ENCODE measurements around the gene TTC9.
"Not testable (repeated sequence)": the region's sequence is repeated elsewhere in the genome, so short reads cannot be mapped to it uniquely, and the experiment has no call there.

TTC9 gene

DNA sequence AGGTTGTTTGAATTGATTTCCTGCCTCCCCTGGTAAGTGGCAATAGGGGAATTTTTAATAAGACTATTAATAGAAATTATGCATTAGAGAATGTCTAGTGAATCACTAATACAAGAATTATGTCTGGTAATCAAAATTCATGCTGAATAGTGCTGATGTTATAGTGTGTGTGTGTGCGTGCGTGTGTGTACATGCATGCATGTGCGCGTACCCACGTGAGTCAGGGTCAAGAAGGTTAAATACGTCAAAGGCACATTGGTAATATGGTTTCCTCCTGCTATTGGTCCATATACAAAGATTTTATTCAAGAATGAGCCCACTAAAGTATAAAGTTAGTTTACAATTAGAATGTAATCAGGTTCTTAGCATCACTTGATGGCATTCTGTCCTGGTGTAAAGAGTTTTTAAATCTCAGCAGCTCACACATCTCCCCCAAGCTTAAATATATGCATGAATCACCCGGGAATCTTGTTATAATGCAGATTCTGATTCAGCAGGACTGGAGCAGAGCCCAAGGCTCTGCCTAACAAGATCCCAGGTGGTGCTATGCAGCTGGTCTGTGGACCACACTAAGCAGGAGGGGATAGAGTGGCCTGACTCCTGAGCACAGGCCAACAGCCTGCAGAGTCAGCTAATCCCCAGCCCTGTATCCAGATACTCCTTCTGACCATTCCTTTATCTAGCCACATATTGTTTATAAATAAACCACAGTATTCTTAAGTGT is 43.9 kb downstream of the TTC9 start:
- no peak for DNase-seq

DNA sequence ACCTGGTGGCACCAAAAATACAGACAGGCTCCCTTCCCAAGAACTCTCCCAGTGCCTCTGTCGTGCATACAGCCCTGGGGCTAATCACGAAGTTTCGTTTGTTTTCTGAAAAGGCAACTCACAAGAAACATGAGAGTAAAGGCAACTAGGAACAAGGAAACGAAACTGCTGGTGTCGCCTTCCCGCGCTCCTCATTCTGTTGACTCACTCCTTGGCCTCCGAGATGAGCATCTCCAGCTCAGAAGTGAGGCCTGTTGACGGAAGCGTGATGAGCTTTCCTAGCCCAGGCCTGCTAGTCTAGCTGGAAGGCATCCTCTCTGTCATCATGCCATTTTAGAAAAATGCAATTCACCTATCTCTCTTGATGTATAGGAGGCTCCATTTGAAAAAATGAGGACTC is 50.5 kb downstream of the TTC9 start:
- DNase-seq = no peak

DNA sequence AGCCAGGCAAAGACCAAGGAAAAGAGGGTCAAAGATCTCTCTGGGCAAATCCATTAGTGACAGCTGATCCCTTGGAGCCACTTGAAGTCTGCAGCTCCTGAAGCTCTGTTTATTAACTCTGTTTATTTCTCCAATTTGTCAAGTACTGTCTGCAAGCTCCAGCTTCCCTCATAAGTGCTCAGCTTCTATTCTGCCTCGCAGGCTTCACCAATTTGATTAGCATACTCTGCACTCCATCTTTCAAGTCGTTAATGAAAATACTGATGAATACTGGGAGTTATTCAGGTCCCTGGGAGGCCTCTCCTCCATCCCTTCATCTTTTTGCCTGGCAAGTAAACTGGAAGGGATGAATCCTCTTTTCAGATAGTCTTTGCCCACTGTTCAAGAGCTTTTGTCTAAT is 54.3 kb downstream of the TTC9 start:
- no peak for DNase-seq

DNA sequence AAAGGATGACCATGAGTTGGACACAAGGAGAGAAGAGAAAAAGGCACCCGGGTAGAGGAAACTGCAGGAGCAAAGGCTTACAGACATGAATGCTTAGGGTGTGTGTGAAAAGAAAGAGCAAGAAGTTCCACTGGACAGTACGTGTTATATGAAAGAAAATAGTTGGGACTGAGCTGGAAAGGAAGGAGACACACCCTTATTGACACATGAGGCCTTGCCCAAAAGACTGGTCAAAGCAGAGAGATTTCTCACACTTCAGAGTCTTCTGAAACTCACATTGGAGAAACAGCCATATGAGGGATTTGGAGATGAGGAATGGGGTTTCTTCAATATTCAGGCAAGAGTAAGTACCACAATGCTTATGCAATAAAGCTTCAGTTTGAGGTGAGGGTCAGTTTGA is 56.0 kb downstream of the TTC9 start:
- DNase-seq = no peak

DNA sequence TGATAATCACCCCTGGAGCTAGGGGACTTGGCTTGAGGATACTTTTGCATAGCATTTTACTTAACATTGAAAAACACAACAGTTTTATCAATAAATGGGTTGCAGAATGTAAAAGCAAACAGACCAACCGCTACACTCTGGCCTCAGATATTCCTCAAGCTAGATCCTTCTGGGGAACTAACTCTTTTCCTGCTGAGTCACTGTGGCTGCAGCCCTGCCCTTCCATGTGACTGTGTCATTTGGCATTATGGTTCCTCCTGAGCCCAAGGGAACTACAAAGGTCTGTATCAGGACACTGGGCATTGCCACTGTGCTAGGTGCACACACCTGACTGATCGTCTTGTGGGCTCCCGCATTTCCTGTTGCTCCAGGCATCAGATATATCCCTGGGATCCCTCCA is 56.6 kb downstream of the TTC9 start:
- DNase-seq = no peak

DNA sequence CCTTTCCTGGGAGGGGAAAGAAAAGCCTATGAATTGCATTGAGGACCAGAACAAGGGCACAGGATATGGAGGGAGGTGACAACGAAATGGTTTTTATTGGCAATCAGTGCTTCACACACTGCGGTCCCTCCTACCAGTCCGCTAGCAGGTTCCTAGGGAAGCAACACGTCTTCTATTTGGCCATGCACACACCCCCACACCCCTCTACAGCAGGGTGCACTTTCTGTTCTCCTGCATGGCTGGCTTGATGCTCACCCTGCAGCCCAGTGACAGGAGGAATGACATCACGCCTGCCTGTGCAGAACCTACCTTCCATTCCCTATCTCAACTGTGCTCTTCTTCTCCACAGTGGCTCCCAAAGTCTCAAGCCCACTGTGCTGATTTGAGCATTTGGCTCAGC is 57.9 kb downstream of the TTC9 start:
- DNase-seq = no peak

DNA sequence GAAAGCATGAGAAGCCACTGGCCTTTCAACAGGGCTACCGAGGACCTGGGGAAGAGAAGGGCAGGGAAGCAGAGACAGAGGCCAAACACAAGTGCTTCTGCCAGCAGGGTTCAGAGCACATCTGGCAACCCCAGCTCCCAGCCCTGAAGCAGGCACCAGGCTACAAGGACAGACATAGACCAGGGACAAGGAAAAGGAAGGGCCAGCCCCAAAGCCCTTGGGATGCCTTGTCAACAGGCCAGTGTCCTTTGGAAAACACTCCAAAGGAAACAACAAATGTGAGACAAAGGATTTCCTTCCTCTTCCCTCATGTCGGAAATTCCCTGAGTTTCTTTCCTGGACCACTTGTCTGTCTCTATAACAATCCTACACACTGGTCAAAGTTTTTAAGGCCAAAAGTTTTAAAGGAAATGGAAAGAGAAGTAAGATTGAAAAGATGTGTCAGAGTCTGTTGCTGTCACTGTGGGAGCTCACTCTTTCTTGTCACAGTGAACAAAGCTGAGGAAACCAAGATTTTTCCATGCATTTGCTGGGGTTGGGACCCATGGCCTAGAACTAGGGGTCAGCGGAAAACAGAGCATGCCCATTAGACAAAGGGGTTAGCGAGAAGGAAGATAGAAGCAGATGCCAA is 59.4 kb downstream of the TTC9 start:
- DNase-seq = no peak

DNA sequence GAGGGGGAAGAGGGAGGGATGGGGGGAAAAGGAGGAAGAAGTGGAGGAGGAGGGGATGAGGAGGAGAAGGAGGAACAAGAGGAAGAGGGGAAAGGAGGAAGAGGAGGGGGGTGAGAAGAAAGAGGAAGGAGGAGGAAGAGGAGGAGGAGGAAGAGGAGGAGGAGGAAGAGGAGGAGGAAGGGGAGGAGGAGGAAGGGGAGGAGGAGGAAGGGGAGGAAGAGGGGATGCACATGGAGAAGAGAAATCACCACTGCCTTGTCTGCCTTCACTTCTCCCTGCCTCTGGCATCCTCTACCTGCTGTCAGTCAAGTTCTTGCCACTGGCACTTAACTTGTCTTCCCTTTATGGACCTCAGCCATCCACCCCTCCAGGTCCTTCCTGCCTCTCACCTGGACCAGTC is 59.9 kb downstream of the TTC9 start:
- DNase-seq = no peak

DNA sequence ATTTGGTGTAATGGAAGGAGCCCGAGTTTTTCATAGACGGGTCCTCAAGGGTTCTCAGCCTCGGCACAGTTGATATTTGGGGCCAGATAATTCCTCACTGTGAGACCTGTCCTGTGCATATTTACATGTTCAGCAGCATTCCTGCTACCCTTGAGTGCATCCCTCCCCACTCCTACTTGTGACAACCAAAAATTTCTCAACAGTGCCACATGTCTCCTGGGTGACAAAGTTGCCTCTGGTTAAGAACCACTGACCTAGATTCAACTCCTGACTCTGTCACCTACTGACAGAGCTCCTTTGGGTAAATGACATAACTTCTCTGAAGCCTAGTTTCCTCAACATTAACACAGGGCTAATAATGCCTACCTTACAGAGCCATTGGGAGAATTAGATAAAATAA is 60.4 kb downstream of the TTC9 start:
- no peak for DNase-seq

DNA sequence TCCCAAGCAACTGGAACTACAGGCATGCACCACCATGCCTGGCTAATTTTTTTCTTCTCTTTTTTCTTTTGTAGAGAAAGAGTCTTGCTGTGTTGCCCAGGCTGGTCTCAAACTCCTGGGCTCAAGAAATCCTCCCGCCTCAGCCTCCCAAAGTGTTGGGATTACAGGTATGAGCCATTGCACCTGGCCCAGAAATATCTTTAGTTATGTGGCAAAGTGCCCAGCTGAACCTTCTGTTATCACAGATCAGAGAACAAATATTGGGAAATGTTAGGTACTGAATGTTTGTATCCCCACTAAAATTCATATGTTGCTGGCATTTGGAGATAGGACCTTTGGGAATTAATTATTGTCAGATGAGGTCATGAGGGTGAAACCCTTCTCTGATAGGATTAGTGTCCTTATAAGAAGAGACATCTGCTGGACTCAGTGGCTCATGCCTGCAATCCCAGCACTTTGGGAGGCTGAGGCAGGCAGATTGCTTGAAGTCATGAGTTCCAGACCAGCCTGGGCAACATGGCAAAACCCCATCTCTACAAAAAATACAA is 62.0 kb downstream of the TTC9 start:
- DNase-seq = not testable (repeated sequence)

DNA sequence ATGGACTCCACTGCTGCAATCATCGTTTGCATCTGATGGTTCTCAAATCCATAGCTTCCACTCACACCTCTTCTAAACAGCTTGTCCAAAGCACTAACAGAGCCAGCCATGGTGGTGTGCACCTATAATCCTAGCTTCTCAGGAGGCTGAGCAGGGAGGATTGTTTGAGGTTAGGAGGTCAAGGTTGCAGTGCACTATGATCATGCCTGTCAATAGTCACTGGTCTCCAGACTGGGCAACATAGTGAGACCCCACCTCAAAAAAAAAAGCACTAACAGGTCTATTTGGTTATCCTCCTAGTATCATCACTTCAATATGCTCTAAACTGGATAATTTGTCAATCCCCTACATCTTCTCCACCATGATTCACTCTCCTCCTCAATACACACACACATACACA is 63.2 kb downstream of the TTC9 start:
- DNase-seq = no peak

DNA sequence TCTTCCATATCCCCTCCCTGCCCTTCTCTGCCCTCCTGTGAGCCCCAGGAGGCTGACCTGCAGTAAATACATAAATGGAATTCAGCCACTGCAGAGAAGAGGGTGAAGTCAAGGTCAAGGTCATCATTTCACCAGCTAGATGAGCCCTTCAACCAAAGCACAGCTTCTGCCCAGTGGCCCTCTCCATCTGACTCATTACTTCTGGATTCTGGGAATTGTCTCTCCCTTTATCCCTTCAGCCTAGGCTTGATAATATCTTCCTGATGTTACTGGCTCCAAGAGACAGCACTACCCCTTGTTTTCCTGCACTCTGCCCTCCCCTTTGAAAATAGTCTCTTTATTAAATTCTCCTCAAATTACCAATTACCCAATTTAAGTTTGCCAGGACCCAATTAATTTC is 64.5 kb downstream of the TTC9 start:
- no peak for DNase-seq

DNA sequence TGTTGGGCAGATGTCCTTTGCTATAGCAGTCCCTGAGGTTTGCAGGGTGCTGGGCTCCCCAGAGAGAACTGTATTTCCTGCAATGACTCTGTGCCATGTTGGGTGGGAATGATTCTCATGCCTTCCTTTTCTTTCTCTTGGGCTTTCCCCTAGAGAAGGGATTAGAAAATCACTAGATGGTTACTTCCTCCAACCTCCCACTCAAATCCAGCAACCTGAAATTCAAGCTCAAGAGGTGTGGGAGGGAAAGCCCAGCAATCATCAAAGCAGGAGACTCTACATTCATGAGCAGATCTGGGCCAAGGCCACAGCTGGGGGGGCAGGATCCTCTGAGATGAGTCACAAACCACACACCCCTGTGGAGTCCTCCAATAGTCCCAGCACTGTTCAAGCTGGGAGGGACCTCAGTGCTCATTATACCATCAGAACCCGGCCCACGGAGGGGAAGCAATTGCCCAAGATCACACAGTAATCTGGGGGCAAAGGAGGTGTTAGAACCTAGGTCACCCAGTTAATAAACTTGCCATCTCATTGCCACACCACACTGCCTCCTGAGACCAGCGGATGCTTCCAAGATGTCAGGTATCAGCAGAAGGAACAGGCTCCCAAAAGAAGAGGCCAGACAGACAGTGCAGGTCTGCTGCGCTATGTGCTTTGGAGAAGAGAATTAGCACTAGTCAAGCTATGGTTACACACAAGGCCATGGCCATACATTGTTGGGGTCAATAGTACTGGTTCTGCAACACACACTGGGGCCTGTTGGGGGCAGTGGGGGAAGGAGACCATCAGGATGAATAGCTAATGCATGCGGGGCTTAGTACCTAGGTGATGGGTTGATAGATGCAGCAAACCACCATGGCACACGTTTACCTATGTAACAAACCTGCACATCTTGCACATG is 65.7 kb downstream of the TTC9 start:
- DNase-seq = no peak

DNA sequence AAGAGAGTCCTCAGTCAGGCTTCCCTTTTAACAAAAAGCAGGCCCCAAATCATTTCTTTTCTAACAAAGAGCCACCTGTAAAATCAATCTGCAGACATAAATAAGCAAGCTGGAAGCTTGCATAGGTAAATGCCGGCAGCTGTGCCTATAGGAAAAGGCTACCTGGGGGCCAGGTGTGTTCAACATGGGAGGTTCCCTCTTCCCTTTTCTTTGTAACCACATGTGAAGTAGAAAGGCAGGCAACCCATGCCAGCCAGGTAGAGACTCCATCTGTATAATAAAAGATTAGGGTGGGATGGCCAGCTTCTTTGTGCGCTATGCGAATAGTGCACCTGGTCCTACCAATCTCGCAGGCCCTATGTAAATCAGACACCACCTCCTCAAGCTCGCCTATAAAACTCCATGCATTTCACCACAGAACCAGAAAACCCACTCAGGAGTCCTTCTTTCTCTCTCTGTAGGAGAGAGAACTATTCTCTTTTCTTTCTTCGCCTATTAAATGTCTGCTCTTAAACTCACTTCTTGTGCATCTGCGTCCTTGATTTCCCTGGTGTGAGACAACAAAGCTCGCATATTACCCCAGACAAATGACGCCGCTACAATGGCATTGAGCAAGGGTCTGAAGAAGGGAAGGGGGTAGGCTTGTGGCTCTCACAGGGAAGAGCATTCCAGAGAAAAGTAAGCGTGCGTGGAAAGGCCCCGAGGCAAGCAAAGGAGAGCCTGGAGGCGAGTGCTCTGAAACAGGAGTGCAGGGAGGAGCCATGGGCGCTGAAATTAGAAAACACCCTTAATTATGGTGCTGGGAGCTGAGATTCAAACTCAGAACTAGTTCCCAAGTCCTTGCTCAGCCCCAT is 67.2 kb downstream of the TTC9 start:
- DNase-seq = no peak

DNA sequence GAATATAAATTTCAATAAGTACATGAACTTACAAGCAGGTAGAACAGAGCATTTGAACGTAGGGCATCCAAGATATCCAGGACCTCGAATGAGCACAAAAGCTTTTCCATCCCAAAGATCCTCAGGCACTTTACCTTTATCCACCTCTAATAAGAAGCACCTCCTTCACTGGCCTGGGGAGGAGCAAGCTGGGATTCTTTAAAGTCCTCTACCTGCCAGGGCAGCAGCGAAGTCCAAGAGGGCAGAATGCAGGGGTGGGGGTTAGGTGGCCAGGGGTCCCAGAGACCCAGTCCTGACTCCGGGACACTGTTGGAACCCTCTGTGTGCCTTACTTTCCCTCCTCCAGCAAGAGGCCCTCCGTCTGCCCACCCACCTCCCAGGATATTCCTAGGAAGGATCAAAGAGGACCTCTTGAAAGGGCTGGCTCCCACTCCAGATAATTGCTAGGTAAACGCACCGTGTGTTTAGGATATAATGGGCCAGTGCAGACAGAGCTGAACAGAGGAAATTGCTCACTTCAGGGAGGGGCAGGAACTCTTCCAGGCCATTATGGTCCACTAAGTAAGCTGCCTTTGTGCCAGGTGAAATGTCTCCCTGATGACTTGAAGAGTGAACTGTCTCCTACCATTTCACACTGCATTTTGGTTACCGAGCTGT is 68.1 kb downstream of the TTC9 start:
- no peak for DNase-seq

DNA sequence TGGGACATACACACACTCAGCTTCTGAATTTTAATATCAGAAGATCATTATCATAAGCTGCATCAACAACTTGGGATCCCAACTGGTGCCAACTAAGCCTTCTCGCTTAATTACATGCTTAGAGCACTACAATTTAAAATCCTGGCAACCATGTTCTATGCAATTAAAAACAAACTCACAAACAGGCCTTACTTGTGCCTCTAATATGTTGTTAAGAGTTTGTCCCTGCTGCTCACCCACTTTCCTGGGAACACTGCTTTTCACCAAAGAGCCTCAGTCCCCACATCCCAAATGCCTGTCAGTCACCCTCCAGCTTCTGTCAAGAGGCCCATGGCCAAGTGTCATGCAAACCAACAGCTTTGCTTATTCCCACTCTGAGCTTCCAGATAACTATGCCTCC is 69.7 kb downstream of the TTC9 start:
- DNase-seq = no peak

DNA sequence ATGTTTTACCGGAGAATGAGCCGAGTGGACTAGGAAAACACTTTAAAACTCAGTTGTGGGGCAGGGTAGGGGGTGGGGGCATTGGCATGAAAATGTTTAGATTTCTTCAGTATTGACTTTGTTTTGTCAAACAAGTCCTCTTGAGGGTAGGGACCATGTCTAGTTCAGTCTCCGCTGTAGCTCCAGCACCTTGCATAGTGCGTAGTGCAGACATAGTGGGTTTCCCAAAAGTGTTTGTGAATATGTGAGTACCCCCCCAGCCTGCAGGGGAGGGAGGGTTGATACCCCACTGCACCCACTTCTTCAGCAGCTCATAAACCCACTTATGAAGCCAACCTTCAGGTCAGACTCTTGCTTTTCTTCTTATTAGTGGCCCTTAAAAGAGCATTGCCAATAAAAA is 71.4 kb downstream of the TTC9 start:
- DNase-seq = no peak

DNA sequence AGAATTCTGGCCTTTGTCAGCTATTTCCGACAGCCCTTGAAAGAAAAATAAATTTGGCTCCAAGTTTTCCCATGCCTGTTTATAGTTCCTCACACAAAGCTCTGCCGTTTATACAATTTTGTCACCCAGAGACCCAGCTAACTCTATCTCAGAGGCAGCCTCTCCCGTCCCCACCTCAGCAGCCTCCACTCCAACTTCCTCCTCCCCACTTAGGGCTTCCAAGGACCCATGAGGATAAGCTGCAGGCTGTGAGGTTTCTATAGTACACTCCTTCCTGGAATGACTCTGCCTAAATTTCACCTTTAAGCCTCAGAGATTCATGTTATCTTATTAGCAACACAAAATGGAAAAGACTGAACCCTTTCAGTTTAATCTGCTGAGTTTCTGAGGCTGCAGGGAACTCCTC is 71.8 kb downstream of the TTC9 start:
- no peak for DNase-seq

DNA sequence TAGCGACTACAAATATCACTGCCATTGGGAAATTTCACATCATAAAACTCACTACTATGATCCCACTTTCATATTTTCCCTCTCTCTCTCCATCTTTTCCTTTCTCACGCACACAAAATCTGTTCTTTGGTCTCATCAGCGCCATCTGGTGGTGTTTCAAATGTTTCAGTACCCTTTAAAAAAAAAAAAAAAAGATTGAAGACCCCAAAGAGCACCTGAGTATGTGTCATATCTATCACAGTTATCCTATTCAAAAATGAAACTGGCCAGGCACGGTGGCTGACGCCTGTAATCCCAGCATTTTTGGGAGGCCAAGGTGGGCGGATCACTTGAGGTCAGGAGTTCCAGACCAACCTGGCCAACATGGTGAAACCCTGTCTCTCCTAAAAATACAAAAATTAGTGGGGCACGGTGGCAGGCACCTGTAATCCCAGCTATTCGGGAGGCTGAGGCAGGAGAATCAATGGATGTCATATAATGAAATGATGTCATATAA is 72.4 kb downstream of the TTC9 start:
- no peak for DNase-seq

DNA sequence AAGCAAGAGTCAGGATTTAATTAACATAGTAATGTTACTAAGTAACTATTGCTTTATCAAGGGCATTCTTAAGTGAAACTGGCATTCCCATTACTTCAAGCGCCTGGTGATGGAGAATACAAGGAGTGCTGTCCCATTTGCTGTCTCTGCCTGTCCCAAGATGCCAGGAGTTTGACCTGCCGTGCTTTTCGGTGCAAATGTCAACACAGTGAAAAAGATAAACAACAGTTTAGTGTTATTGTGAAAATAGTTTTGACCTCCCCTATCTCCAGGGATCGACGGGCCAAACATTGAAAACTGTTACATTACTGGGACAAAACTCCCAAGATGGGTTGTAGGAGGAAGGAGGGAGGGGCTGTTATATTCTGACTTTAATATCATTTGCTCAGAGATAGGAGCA is 74.8 kb downstream of the TTC9 start:
- DNase-seq = no peak

DNA sequence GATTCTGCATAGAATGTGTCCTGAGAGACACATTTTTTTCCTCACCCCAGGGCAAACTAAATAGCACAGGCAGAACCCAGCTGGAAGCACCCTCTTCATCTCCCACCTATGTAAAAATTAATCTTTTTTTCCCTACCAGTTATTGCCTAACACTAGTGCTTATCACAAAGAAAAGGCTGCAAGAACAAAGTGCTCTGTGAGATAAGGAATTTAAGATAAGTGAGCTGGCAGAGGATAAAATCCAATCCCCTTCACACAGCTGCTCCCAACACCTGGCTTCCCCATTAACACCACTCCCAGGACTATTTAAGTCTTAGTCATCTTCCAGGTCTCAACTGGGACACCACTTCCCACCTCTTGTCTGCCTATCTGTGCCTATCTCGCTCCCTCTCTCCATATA is 75.2 kb downstream of the TTC9 start:
- no peak for DNase-seq
